LHCN-M2 (cell line): ENCODE data around the gene SELENOI. TPM values are rescaled to one million over a fixed set of nuclear protein-coding genes. Genes with fewer than 3 reads are reported as not detected.
"Not testable (repeated sequence)": the region's sequence is repeated elsewhere in the genome, so short reads cannot be mapped to it uniquely, and the experiment has no call there.

Source experiments
- DNase-seq: peaks from one replicate; pipeline ENCODE4 v3.0.0-alpha.2; 2012; ENCODE audit warnings: low read depth
- total RNA-seq: library from RNA; depleted of rRNA; stranded (reverse); fragments of >200 nt; gene quantifications from 2 replicates; pipeline ENCODE4 v1.2.3, GENCODE V29; 2014

Gene SELENOI
- total RNA-seq, 1 experiment from 2014 or later: 21.8 TPM

DNA sequence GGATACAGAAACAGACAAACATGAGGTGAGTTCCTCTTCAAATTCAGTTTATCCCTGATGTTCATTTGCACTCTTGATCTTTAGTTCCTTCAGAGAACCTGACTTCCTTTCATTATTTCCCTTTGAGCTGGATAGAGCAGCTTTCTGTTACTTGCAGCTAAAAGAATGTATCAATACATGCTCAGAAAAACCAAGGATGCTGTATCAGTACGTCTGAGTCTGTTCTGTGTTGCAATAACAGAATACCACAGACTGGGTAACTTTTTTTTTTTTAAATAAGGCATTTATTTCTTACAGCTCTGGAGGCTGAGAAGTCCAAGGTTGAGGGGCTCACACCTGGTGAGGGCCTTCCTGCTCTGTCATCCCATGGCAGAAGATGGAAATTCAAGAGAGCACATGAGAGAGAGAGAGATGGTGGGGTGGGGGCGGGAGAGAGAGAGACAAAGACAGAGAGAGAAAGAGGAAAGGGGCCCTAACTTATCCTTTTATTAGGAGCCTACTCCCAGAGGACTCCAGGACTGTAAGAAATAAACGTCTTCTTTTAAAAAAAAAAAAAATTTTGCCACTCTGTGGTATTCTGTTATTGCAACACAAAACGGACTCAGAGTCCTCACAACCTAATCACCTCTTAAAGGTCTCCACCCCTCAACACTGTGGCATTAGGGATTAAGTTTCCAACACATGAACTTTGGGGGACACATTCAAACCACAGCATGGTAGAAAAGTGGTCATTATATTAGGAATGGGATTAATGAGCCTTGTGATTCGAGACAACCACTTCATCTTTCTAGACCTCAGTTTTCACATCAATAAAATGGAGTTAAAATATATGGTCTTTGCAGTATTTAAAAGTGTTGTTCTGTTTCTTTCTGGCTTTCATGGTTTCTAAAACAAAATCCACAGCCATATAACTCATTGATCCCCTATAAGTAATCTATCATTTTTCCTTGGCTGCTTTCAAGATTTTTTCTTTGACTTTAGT is 18.4 kb upstream of the SELENOI start:
- DNase-seq: peak; percentile 32

DNA sequence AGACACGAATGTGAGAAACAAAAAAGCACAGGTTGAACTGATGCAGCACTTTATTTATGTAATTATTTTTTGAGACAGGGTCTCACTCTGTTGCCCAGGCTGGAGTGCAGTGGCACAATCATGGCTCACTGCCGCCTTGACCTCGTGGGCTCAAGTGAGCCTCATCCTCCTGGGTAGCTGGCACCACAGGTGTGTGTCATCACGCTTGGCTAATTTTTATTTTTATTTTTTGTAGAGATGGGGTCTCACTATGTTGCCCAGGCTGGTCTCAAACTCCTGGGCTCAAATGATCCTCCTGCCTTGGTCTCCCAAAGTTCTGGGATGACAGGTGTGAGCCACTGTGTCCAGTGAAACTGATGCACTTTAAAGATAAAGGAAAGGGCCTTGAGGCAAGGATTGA is 16.9 kb upstream of the SELENOI start:
- DNase-seq: not testable (repeated sequence)

DNA sequence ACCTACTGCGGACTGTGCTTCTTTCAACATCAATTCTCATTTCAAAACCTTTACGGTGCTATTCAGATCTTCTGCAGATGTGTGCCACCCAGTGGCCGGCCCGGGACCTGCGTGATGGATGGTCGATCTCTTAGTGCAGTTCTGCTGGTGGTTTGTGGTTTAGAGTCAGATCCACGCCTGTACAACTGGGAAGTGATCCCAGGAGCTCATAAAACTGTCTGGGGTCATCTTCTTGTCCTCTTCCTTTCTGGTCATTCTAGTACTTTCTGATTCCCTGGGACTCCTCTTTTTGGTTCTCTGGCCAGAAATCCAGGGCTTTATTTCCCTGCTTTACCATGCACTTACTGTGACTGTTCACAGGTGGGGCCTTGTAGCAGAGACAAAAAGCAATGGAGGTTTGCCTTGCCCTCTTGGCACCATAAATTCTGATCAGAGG is 15.8 kb upstream of the SELENOI start:
- peak; percentile 79 for DNase-seq

DNA sequence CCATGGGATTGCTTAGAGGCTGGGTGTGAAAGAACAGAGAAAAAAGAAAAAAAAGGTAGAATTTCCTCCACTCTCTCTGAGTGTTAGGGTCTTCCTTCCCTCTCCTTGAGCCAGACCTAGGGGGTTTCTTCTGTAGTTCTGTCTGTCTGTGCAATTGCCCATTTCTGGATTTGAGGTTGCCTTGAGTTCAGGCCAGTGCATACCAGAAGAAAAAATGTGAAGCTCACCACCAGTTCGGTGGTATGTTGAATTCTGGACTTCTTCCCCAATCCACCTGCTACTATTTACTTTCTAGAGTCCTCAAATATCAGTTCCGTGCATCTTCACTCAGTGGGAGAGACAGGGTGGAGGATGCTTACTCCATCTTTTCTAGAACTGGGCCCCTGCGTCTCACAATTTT is 15.3 kb upstream of the SELENOI start:
- DNase-seq: no peak

DNA sequence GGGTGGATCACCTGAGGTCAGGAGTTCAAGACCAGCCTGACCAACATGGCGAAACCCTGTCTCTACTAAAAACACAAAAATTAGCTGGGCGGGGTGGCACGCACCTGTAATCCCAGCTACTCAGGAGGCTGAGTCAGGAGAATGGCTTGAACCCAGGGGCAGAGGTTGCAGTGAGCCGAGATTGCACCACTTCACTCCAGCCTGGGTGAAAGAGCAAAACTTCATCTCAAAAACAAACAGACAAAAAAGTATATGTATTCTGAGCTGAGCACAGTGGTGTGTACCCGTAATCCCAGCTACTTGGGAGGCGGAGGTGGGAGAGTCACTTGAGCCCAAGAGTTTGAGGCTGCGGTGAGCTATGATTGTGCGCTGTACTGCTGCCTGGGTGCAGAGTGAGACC is 14.6 kb upstream of the SELENOI start:
- not testable (repeated sequence) for DNase-seq

DNA sequence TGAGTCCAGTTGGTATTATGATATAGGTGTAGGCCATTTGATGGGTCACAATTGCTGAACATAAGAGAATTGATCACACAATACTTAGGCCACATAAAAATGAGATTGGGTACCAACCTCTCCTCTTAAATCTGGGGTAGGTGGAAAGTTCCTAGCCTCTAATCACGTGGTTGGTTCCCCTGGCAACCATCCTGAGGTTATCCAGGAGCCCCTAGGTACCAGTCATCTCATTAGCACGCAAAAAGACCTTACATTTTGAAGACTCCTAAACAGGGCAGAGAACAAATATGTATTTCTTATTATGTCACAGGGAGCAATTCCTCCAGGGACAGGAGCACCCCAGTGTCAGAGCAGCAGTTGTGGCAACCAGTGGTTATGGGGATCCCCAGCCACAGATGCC is 12.7 kb upstream of the SELENOI start:
- no peak for DNase-seq

DNA sequence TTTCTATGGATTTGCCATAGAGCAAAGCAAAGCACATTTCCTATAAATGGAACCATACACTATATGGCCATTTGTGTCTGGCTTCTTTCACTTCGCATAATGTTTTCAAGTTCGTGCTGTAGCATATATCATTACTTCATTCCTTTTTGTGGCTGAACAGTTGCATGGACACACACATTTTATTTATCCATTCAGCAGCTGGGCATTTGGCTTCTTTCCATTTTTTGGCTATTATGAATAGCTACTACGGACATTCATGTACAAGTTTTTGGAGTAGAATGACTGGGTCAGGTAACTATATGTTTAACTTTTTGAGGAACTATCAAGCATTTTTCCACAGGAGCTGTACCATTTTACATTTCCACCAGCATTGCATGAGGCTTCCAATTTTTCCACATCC is 10.7 kb upstream of the SELENOI start:
- DNase-seq: peak; percentile 49

DNA sequence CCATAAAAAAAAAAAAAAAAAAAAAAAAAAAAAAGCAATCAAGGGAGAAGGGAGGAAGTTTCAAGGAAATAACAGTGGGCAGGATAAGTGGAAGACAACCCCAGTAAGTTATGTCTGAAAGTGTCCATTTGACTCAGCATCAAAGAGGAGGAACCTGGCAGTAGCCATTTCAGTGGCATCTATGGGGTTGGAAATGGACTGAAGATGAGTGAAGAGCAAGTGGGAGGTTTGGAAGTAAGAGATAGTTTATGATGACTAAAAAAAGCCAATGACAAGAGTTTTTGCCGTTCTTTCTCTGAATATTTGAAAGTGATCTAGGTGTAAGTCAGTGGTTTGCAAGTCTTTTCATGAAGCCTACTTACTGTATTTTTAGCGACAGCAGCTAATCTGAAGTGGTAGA is 9.2 kb upstream of the SELENOI start:
- DNase-seq: no peak

DNA sequence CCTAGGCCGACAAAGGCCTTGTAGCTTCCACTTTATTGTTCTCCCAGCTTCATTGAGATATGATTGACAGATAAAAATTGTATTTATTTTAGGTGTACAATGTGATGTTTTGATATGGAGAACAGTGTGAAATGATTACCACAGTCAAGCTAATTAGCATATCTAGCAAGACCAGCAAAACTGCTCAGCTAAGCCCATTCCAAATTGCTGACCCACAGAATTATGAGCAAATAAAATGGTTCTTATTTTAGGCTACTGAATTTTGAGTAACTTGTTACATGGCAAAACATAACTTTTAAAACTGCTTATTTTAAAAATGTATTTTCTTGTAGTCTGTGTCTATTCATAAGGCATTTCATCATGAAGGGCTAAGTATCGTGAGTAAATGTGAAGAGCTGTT is 8.6 kb upstream of the SELENOI start:
- no peak for DNase-seq

DNA sequence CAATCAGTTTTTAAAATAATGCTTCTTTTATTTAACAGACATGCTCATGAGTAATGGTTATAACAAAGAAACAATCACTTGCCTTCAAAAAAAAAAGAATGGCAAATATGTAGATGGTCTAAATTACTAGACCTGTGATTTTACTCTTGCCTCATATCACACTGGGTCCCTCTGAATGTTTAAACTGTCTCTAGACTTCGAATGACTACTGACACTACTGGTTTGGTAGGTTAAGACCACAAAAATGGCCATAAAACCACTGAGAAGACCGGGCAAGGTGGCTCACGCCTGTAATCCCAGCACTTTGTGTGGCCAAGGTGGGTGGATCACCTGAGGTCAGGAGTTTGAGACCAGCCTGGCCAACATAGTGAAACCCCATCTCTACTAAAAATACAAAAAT is 5.1 kb upstream of the SELENOI start:
- no peak for DNase-seq

DNA sequence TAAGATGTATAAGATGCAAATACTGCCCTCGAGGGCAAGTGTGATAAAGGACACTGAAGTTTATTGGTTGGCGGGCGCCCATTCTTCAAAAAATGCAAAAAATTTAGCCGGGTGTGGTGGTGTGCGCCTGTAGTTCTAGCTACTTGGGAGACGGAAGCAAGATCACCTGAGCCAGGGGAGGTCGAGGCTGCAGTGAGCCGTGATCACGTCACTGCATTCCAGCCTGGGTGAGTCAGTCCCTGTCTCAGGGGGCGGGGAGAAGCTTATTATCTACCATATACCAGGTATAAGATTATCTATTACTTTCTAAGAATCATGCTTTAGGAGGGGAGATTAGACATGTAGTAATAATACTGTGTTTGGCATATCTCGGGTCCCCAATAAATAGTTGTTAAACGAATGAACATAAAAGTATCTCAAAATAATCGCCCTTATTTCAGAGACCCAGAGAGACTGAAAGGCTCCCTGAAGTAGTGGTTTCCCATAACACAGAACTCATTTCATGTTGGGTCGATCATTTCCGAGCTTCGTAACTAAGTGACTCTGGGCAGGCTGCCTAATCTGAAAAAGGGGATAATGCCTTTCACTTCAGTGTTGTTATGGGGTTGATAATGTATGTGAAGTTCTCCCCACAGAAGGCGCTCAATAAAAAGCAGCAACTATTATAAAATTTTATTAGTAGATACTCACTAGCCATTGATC is 1.2 kb upstream of the SELENOI start:
- no peak for DNase-seq

DNA sequence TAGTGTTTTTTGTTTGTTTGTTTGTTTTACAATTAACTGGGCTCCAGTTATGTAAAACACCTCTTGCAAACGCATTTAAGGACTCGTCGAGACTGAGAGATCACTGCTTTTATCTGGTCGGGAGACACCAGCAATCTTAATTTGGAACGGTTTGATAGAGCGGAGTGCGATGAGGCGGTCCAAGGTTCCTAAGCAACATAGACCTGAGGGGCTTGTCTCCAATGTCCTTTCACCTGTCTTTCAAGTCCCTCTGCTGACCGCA is 729 bp upstream of the SELENOI start:
- DNase-seq: no peak

DNA sequence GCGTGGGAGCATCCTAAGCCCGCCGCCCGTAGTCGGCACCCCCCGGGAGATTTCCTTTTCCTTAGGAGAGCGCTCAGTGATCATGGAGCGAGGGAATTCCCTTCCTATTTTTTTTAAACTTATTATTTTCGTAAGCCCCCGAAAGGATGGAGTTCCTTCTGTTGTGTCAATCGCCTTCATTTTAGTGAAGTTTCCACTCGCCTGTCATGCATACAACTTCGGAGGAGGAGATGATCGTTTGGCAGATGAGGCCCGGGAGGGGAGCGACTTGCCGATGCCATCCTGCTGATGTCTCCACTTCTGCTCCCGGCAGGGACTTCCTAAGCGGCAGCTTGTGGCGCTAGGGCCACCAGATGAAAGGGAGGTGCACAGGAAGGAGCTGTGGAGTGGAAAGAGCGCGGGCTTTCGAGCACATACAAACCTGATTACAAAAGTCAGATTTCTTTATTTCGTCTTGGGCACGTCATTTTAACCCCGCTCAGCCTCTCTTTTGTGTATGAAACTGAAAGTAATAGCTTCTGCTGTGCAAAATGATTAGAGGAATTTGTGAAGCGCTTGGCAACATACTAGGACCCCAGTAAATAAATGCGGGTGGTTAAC is 611 bp downstream of the SELENOI start, which contains the start of gene ADGRF3:
TSS of gene ADGRF3 (minus strand) at position 336 of the 600 bp plus-strand sequence. CDS start 555 bp downstream, outside the sequence.
- DNase-seq: peak; percentile 38

DNA sequence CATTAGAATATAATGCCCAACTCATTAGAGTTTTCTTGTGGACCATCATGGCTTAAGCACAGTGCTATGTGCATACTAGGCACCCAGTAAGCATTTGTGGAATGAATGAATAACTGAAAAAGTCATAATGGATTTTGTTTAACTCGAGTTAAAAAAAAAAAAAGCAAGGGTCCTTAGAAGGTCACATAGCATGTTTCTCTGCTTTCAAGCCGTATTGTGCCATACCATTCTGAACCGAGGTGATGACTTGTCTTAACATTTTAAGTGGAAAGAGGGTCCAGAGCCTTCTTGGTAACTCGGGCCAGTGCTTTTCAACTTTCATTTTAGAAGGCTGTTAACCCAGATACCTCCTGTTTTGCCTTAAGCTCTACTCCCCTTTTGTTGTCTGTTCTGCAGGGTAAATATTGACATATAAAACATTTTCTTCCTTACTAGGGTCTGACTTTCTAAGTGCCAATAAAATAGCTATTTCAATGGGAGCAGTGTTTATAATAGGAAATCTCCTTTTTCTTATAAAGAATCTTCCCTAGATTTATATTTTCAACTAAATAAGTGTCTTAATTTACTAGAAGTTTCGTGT is 1.4 kb downstream of the SELENOI start:
- DNase-seq: no peak

DNA sequence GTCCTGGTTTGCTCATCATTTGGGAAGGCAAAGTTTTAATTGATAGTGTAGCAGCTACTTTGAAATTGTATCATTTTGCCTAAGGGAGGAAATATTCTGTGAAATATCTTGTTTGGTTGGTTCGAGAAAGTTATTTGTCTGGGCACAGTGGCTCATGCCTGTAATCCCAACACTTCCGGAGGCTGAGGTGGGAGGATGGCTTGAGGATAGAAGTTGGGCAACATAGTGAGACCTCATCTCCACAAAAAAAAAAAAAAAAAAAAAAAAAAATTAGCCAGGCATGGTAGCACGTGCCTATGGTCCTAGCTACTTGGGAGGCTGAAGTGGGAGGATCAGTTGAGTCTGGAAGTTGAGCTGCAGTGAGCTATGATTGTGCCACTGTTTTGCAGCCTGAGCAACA is 3.7 kb downstream of the SELENOI start:
- no peak for DNase-seq

DNA sequence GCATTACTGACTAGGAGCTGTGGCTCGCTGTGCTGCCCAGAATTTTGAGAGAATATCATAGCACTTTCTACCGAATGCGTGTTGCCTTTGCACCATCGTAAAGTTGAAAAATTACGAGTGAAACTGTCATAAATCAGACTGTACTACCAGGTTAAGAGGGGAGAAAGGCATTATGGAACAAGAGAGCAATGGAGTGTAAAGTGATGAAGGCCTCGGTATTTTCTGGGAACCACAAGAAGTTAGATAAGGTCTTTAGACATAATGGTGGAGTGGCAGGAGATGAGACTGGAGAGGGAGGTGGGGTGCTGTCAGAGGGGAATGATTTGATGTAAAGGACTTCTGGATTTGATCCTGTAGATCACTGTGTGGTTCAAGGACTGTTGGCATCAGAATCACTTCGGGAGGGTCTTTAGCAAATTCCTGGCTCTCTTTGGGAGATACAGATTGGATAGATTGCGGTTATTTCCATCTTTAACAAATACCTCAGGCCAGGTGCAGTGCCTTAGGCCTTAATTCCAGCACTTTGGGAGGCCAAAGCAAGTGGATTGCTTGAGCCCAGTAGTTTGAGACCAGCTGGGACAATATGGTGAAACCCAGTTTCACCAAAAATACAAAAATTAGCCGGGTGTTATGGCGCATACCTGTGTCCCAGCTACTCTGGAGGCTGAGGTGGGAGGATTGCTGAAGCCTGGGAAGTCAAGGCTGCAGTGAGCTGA is 5.6 kb downstream of the SELENOI start:
- no peak for DNase-seq

DNA sequence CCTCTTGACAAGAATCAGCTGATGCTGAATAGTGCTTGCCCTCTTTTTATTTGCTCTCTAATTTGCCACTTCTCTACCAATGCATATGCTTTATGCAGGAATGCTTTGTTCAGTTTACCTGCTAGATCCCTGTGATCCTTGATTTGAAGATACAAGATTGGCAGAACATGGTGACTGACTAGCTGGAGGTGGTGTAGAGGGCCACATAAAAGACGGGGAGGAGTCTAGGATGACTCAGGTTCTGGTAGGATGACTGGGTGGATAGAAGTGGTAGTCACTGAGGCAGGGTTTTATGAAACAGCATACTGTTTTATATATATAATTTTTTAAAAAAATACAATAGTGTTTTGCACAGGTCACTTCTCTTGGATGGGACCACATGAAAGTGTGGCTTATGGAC is 6.9 kb downstream of the SELENOI start:
- peak; percentile 41 for DNase-seq

DNA sequence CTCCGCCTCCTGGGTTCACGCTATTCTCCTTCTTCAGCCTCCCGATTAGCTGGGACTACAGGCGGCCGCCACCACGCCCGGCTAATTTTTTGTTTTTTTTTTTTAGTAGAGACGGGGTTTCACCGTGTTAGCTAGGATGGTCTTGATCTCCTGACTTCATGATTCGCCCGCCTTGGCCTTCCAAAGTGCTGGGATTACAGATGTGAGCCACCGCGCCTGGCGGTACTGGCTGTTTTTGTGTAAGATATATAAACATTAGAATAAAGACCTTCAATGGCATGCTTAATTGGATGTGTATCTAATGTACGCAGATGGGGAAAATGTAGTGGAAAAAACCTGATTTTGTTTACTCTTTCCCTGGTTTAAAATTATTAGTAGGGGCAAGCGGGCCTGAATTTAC is 8.5 kb downstream of the SELENOI start:
- not testable (repeated sequence) for DNase-seq

DNA sequence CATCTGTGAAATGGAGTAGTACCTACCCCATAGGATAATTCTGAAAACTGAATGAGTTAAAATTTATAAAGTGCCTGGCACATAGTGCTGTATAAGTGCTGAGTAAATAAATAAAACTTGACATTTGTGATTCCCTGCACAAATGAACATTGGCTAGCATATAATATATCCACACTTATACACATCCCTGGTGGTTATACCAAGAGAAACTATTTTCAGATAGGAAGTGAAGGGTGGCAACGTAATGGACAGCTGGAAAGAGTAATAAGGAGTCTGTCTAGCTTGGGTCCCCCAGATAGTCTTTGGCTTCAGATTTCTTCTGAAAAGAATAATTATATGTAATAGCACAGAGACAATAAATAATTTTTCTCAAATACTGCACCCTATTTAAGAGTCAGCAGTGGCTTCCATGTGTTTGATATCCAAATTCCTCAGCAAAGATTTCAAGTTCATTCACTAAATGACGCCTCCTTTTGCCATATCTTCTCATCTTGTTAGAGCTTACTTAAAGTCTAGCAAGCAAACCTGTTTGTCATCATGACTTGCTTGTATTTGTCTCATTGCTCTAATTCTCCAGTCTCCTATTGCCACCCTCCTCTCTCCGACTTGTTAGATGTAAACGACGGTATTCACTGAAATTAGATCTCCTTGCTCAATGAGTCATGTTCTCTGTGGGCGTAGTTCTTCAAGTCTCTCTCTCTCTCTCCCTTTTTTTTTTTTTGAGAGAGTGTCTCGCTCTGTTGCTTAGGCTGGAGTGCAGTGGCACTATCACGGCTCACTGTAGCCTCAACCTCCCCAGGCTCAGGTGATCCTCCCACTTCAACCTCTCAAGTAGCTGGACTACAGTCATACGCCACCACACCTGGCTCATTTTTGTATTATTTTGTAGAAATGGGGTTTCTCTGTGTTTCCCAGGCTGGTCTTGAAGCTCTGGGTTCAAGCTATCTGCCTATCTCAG is 9.4 kb downstream of the SELENOI start:
- DNase-seq: peak; percentile 96

DNA sequence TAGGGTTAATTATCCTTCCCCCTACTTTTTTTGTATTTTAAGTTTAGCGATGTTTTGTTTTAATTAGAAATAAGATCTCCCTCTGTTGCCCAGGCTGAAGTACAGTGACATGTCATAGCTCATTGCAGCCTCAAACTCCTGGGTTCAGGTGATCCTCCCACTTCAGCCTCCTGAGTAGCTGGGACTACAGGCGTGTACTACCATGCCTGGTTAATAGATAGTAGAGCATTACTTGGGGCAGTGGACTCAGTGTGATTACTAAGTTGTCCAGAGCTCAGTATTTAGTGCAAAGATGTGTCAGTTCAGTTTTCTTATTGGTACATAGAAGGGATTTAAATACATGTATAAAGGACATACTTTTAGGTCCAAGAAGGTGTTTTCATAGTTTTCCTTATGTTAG is 10.2 kb downstream of the SELENOI start:
- DNase-seq: no peak
